Glutamatergic neuron (in vitro differentiated cells): ENCODE data around the gene SORD. TPM values are rescaled to one million over a fixed set of nuclear protein-coding genes. Genes with fewer than 3 reads are reported as not detected.
A peak's percentile ranks its signal among the peaks of the same experiment; 100 is the strongest.
"Not testable (repeated sequence)": the region's sequence is repeated elsewhere in the genome, so short reads cannot be mapped to it uniquely, and the experiment has no call there.

Experiments
- DNase-seq: peaks from one replicate; pipeline ENCODE4 v3.0.0; 2022
- H3K27ac Mint-ChIP-seq: one replicate; pipeline ENCODE4 v1.8.0; 2020; ENCODE audit warnings: mild to moderate bottlenecking, mixed read lengths, inconsistent platforms; ENCODE audit not compliant: unreplicated experiment
- H3K27me3 Mint-ChIP-seq: one replicate; pipeline ENCODE4 v1.8.0; 2020; ENCODE audit warnings: mild to moderate bottlenecking, moderate library complexity, mixed read lengths, inconsistent platforms; ENCODE audit not compliant: unreplicated experiment
- H3K36me3 Mint-ChIP-seq: one replicate; pipeline ENCODE4 v1.8.0; 2020; ENCODE audit warnings: mild to moderate bottlenecking, mixed read lengths, inconsistent platforms; ENCODE audit not compliant: unreplicated experiment
- H3K4me1 Mint-ChIP-seq: one replicate; pipeline ENCODE4 v1.8.0; 2020; ENCODE audit warnings: mild to moderate bottlenecking, low read depth, mixed read lengths, inconsistent platforms; ENCODE audit not compliant: unreplicated experiment
- H3K4me3 Mint-ChIP-seq: one replicate; pipeline ENCODE4 v1.8.0; 2020; ENCODE audit warnings: mild to moderate bottlenecking, mixed read lengths, inconsistent platforms; ENCODE audit not compliant: unreplicated experiment
- H3K9me3 Mint-ChIP-seq: one replicate; pipeline ENCODE4 v1.8.0; 2020; ENCODE audit warnings: mild to moderate bottlenecking, moderate library complexity, mixed read lengths, inconsistent platforms; ENCODE audit not compliant: unreplicated experiment
- total RNA-seq: library from RNA; stranded (reverse); fragmentation: NEBNext Ultra II Directional; extraction: Animal tissue kit (Norgen Biotek cat#: 25700); gene quantifications from one replicate; pipeline ENCODE4 v1.2.1, GENCODE V29; 2021; ENCODE audit not compliant: unreplicated experiment
- TF ChIP-seq, protein P1 (sequence below): fragments of 200-600 bp; sonication (generic); IDR thresholded peaks from one replicate; pipeline ENCODE4 v1.5.0; 2021; ENCODE audit not compliant: partially characterized antibody, unreplicated experiment

Gene SORD
- total RNA-seq, 1 donor from 2014 or later = 29.1 TPM

DNA sequence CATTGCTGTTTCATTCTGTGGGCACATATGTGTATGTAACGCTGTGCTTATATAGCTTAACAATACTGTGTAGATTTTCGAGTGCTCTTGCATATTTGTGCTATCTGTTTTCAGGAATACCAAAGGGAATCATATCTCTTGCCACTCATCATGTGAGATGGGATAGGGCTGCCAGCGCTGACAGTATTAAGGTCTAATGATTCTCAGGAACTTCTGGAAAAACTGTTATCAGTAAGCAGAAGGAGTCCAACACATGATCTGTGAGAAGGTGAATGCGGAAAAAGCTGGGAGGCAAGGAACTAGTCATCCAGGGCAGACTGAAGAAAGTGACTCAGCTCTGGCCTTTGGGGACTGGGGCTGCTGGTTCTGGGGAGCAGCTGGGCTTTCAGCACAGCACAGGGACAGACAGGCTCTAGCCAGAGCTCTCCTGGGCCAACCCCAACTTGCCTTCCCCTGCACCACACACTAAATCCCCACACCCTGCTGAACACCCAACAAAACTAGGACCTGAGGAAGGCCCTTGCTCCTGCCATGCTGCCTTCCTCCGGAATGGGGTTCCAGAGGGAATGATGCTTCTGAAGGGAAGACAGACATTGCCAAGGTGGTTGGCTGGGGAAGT is 56.7 kb downstream of the SORD start:
- not testable (repeated sequence) for H3K36me3 Mint-ChIP-seq, DNase-seq

DNA sequence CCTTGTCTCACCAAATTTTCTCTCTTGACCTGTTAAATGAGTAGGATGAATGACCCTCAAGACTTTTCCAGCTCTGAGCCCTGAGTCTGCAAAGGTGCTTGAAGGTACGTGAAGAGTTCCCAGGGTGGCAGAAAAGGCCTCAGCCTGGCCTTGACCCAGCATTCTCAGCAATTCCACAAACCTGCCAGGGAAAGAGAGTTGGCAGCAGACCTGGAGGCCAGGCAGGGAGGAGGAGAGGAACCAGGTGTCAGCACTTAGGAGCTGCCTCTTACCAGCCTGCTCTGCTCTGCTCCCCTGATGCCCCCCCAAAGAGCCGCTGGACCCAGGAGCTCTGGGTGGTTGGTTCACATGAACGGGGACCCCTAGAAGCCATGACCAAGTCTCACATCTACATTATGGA is 57.6 kb downstream of the SORD start:
- H3K4me3 Mint-ChIP-seq, DNase-seq, H3K27me3 Mint-ChIP-seq, H3K36me3 Mint-ChIP-seq, H3K9me3 Mint-ChIP-seq: not testable (repeated sequence)
- Mint-ChIP-seq H3K27ac (peak overlapping the region; percentile 86), H3K4me1 (peaks cover 16% of the 10 kb centered on the region)

More for the DNA sequence above, 56.7 kb downstream of the SORD start:
- not testable (repeated sequence) for H3K4me3 Mint-ChIP-seq, H3K9me3 Mint-ChIP-seq, H3K27me3 Mint-ChIP-seq
- peak overlapping the region; percentile 86 for H3K27ac Mint-ChIP-seq
- H3K4me1 Mint-ChIP-seq = peaks cover 16% of the 10 kb centered on the region

DNA sequence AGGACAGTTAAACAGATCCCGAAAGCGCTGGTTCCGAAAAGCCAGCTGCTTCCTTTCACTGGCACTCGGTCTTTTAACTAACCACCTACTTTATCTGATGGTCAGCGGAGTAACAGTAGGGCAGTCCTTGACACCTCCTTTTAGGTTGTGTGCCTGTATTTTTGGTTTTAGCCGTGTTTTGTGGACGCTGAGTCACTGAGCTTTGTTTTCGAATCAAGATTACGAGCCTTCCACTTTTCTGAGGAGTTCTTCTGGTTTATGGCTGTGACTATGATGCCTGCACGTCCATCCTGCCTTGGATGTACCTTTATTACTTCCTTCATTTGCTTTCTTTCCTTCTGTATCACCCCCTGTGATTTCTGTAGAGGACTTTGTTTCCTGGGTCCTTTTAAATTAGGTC is 59.4 kb downstream of the SORD start:
- not testable (repeated sequence) for H3K27me3 Mint-ChIP-seq, H3K4me3 Mint-ChIP-seq, H3K27ac Mint-ChIP-seq, DNase-seq, H3K36me3 Mint-ChIP-seq, H3K9me3 Mint-ChIP-seq
- H3K4me1 Mint-ChIP-seq = peaks cover 15% of the 10 kb centered on the region

DNA sequence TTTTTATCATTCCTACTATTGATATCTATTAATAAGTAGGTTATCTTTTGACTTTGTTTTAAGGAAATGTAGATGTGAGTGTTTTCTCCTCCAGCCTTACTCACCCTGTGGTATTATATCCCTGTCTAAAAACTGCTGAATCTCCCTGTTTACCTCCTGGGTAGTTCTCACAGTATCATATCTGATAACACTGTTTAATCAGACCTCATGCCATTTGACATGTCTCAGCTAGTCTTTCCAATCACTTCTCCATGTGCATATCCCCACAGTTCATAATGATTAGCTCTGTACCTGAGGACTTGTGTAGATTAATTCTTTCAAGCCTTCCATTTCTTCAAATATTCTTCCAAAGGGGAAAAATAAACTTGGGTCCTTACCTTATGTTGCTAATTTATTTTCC is 60.2 kb downstream of the SORD start:
- H3K27me3 Mint-ChIP-seq = peaks cover 4% of the 10 kb centered on the region
- no peak overlapping the region for H3K27ac Mint-ChIP-seq
- TF ChIP-seq, protein P1, sequence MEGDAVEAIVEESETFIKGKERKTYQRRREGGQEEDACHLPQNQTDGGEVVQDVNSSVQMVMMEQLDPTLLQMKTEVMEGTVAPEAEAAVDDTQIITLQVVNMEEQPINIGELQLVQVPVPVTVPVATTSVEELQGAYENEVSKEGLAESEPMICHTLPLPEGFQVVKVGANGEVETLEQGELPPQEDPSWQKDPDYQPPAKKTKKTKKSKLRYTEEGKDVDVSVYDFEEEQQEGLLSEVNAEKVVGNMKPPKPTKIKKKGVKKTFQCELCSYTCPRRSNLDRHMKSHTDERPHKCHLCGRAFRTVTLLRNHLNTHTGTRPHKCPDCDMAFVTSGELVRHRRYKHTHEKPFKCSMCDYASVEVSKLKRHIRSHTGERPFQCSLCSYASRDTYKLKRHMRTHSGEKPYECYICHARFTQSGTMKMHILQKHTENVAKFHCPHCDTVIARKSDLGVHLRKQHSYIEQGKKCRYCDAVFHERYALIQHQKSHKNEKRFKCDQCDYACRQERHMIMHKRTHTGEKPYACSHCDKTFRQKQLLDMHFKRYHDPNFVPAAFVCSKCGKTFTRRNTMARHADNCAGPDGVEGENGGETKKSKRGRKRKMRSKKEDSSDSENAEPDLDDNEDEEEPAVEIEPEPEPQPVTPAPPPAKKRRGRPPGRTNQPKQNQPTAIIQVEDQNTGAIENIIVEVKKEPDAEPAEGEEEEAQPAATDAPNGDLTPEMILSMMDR = no peak
- H3K36me3 Mint-ChIP-seq = no peaks in the 10 kb centered on the region
- H3K4me1 Mint-ChIP-seq = peaks cover 14% of the 10 kb centered on the region
- H3K4me3 Mint-ChIP-seq = no peak overlapping the region
- peaks cover 5% of the 10 kb centered on the region for H3K9me3 Mint-ChIP-seq
- DNase-seq = no peak

DNA sequence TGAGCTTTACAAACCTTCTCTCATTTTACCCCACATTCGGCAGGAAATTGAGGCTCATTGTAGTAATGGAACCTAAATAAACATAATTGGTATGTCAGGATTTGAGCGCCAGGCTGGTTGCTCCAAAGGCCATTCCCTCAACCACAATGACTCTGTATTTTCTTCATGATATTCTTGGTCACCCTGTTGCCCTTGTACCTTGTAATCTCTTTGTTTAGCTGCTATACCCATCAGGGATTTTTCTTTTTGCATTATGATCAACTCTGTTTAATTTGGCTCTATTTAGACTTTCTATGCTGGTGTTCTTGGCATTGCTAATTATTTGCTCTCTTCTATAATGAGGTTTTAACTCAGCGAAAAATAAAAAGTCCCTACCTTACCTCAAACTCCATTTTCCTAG is 61.2 kb downstream of the SORD start:
- Mint-ChIP-seq H3K4me3 (no peak overlapping the region), H3K4me1 (peaks cover 7% of the 10 kb centered on the region), H3K27me3 (peaks cover 4% of the 10 kb centered on the region), H3K27ac (no peak overlapping the region), H3K9me3 (peaks cover 4% of the 10 kb centered on the region), H3K36me3 (no peaks in the 10 kb centered on the region)
- no peak for DNase-seq
- TF ChIP-seq, protein P1 = no peak

DNA sequence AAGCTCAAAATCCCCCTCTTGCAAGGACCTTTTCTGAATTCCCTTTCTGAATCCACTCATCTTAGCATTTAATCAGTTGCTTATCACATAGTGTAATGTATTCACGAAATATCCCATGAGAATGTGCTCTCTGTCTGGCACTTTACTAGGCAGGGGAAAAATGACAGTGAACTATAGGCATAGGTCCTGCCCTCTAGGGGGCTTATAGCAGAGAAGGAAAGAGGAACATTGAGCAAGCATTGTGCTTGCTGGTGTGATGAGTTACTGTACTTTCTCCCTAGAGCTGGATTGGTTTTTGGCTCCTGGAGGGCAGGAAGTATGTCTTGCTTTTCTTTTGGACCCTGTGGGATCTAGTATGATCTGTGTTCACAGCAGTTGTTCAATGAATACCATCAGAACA is 64.5 kb downstream of the SORD start:
- Mint-ChIP-seq H3K4me3 (no peak overlapping the region), H3K27me3 (peaks cover 3% of the 10 kb centered on the region), H3K4me1 (no peaks in the 10 kb centered on the region), H3K36me3 (peaks cover 4% of the 10 kb centered on the region), H3K27ac (no peak overlapping the region), H3K9me3 (peaks cover 2% of the 10 kb centered on the region)
- TF ChIP-seq, protein P1 = no peak
- DNase-seq = no peak
